ENCODE measurements around the gene RAD18.

- TF ChIP-seq TEAD4 (IDR thresholded peaks at IDR 0.05) (no peak), MAX (IDR thresholded peaks at IDR 0.05) (no peak), TCF12 (IDR thresholded peaks at IDR 0.05; ENCODE audit: low read depth) (no peak), USF1 (IDR thresholded peaks at IDR 0.05) (peak; percentile 53), RAD21 (IDR thresholded peaks at IDR 0.05; ENCODE audit: low read depth) (no peak)
These were observed 4.3 kb upstream of the RAD18 start for GRCh38 chr3:8967553-8967952.
